SU-DHL-6 (cell line): ENCODE results near the gene EFCAB8.

ENCODE experiments used
- H2AFZ ChIP-seq: fragments of 200-600 bp; sonication (generic); 2 replicates; pipeline ENCODE4 v1.6.1; 2014; ENCODE audit warnings: low read depth, mild to moderate bottlenecking, moderate library complexity, mixed read lengths, antibody characterized with exemption, low read length; ENCODE audit not compliant: severe bottlenecking
- H3F3A ChIP-seq: fragments of 200-600 bp; shearing (Covaris generic); 2 replicates; pipeline ENCODE4 v1.6.0; 2016; ENCODE audit warnings: antibody characterized with exemption, mild to moderate bottlenecking; ENCODE audit not compliant: insufficient read depth
- H3K27ac ChIP-seq: fragments of 200-600 bp; sonication (generic); 2 replicates; pipeline ENCODE4 v1.5.1; 2016; ENCODE audit warnings: low read depth, mild to moderate bottlenecking, low read length, moderate library complexity, mixed read lengths
- H3K27me3 ChIP-seq: fragments of 200-600 bp; sonication (generic), shearing (Covaris generic); 2 replicates; pipeline ENCODE4 v1.6.0; 2014; ENCODE audit warnings: mild to moderate bottlenecking, low read length
- H3K36me3 ChIP-seq: fragments of 200-600 bp; sonication (generic); 2 replicates; pipeline ENCODE4 v1.6.1; 2014; ENCODE audit warnings: mild to moderate bottlenecking, low read length, mixed read lengths
- H3K4me2 ChIP-seq: fragments of 300-600, 200-600 bp; shearing (Covaris generic), sonication (generic); 2 replicates; pipeline ENCODE4 v1.6.0; 2014; ENCODE audit warnings: low read length, low read depth, mild to moderate bottlenecking; ENCODE audit not compliant: poor library complexity, severe bottlenecking
- H3K4me3 ChIP-seq: fragments of 200-600 bp; sonication (generic); 2 replicates; pipeline ENCODE4 v1.5.1; 2014; ENCODE audit warnings: antibody characterized with exemption, low read length, mild to moderate bottlenecking, mixed read lengths; ENCODE audit not compliant: insufficient read depth, poor library complexity, severe bottlenecking
- H3K79me2 ChIP-seq: fragments of 200-600 bp; sonication (generic); 2 replicates; pipeline ENCODE4 v1.6.1; 2014; ENCODE audit warnings: mild to moderate bottlenecking, low read length, moderate library complexity; ENCODE audit not compliant: insufficient read depth
- H3K9ac ChIP-seq: fragments of 200-600 bp; sonication (generic); 2 replicates; pipeline ENCODE4 v1.7.0; 2014; ENCODE audit warnings: mild to moderate bottlenecking, low read length
- H3K9me2 ChIP-seq: fragments of 200-600 bp; sonication (generic); replicated peaks from 2 replicates; pipeline ENCODE4 v1.6.1; 2014; ENCODE audit warnings: low read length; ENCODE audit not compliant: insufficient read depth
- H3K9me3 ChIP-seq: fragments of 200-600 bp; sonication (generic); 2 replicates; pipeline ENCODE4 v1.6.1; 2014; ENCODE audit warnings: low read length, mixed read lengths; ENCODE audit not compliant: insufficient read depth
- H4K20me1 ChIP-seq: fragments of 200-600 bp; sonication (generic); 2 replicates; pipeline ENCODE4 v1.6.1; 2014; ENCODE audit warnings: low read depth, mild to moderate bottlenecking, antibody characterized with exemption, low read length, moderate library complexity, mixed read lengths
- CTCF ChIP-seq: fragments of 200-600 bp; sonication (generic); IDR thresholded peaks from one replicate; pipeline ENCODE4 v1.5.1; 2017; ENCODE audit warnings: antibody characterized with exemption, mild to moderate bottlenecking, low read length, moderate library complexity; ENCODE audit not compliant: insufficient read depth, poor library complexity, severe bottlenecking
- EZH2phosphoT487 ChIP-seq: fragments of 200-600 bp; sonication (generic), shearing (Covaris generic); conservative IDR thresholded peaks from 2 replicates; pipeline ENCODE4 v1.6.1; 2018; ENCODE audit warnings: mild to moderate bottlenecking, antibody characterized with exemption, low read length, moderate library complexity, mixed read lengths

The EFCAB8 gene

GRCh38 chr20:32871627-32872160 lies 13.0 kb downstream of the EFCAB8 start:
- H3K27me3 ChIP-seq: no peaks in the 10 kb centered on the region

GRCh38 chr20:32872266-32872665 lies 13.5 kb downstream of the EFCAB8 start:
- no peaks in the 10 kb centered on the region for H3K27me3 ChIP-seq
- no peaks in the 10 kb centered on the region for H3F3A ChIP-seq
- no peaks in the 10 kb centered on the region for H4K20me1 ChIP-seq
- no peaks in the 10 kb centered on the region for H3K9me3 ChIP-seq
- no peaks in the 10 kb centered on the region for H3K9me2 ChIP-seq
- H3K79me2 ChIP-seq: no peaks in the 10 kb centered on the region
- no peaks in the 10 kb centered on the region for H3K36me3 ChIP-seq
- H3K4me2 ChIP-seq: no peak overlapping the region
- no peak overlapping the region for H3K4me3 ChIP-seq
- TF ChIP-seq EZH2phosphoT487 (no peak), CTCF (no peak)
- H3K27ac ChIP-seq: no peak overlapping the region
- H3K9ac ChIP-seq: no peak overlapping the region
- no peak overlapping the region for H2AFZ ChIP-seq

More at GRCh38 chr20:32871627-32872160, 13.0 kb downstream of the EFCAB8 start:
- H3K4me2 ChIP-seq: no peak overlapping the region
- no peak overlapping the region for H3K4me3 ChIP-seq
- H3K9me3 ChIP-seq: no peaks in the 10 kb centered on the region
- H2AFZ ChIP-seq: no peak overlapping the region
- TF ChIP-seq EZH2phosphoT487 (no peak), CTCF (no peak)
- no peaks in the 10 kb centered on the region for H4K20me1 ChIP-seq
- no peaks in the 10 kb centered on the region for H3K36me3 ChIP-seq
- no peaks in the 10 kb centered on the region for H3F3A ChIP-seq
- no peaks in the 10 kb centered on the region for H3K9me2 ChIP-seq
- H3K27ac ChIP-seq: no peak overlapping the region
- H3K79me2 ChIP-seq: no peaks in the 10 kb centered on the region
- H3K9ac ChIP-seq: no peak overlapping the region

- H3F3A ChIP-seq: no peaks in the 10 kb centered on the region
- H3K9me2 ChIP-seq: no peaks in the 10 kb centered on the region
- TF ChIP-seq EZH2phosphoT487 (no peak), CTCF (no peak)
- H3K4me3 ChIP-seq: no peak overlapping the region
- no peaks in the 10 kb centered on the region for H4K20me1 ChIP-seq
- H3K27ac ChIP-seq: no peak overlapping the region
- H3K36me3 ChIP-seq: no peaks in the 10 kb centered on the region
- H2AFZ ChIP-seq: no peak overlapping the region
- H3K4me2 ChIP-seq: no peak overlapping the region
- H3K9ac ChIP-seq: no peak overlapping the region
- no peaks in the 10 kb centered on the region for H3K9me3 ChIP-seq
- no peaks in the 10 kb centered on the region for H3K79me2 ChIP-seq
- H3K27me3 ChIP-seq: no peaks in the 10 kb centered on the region
Measured at GRCh38 chr20:32875673-32876072, 16.9 kb downstream of the EFCAB8 start.
